ENCODE measurements around the gene NID2.

DNA sequence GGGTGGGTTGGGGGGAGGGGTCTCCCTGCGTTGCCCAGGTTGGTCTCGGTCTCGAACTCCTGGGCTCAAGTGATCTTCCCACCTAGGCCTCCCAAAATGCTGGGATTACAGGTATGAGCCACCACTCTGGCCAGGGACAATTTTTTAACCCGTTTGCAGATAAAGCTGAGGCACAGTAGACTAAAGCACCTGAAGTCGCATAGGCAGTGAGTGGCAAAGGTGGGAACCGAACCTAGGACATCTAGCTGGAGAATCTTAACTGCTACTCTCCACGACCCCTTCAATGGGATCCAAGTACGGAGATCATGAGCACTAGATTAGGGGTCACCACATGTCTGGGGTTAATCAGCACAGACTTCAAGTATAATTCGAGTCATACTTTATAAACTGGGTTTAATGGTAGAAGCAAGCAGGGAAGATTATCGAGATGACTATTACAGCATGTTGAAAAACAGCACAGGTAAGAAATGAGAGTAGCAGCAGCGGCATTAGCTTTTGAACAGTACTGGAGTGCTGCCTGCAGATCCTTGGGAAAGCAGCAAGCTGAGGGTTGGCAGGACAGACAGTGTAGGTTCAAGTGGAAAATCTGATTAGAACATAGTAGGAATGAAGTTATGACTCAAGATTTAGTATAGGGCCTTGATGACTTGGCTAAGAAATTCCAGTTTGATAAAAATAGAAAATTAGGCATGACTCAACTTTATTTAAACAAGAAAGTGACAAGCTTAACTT is 23.9 kb downstream of the NID2 start:
- no peak for TF ChIP-seq ETS2 (tag; IDR thresholded peaks at IDR 0.05; ENCODE audit: borderline replicate concordance, poor library complexity, severe bottlenecking)
- no peak for TF ChIP-seq RFX5 (IDR thresholded peaks at IDR 0.05; ENCODE audit: low read depth, low read length)
- TF ChIP-seq, protein P1, sequence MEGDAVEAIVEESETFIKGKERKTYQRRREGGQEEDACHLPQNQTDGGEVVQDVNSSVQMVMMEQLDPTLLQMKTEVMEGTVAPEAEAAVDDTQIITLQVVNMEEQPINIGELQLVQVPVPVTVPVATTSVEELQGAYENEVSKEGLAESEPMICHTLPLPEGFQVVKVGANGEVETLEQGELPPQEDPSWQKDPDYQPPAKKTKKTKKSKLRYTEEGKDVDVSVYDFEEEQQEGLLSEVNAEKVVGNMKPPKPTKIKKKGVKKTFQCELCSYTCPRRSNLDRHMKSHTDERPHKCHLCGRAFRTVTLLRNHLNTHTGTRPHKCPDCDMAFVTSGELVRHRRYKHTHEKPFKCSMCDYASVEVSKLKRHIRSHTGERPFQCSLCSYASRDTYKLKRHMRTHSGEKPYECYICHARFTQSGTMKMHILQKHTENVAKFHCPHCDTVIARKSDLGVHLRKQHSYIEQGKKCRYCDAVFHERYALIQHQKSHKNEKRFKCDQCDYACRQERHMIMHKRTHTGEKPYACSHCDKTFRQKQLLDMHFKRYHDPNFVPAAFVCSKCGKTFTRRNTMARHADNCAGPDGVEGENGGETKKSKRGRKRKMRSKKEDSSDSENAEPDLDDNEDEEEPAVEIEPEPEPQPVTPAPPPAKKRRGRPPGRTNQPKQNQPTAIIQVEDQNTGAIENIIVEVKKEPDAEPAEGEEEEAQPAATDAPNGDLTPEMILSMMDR (IDR thresholded peaks at IDR 0.05 in 2 of 3, conservative IDR thresholded peaks at IDR 0.05 in 1 of 3; ENCODE audit: insufficient read depth in 2 of 3, low read depth in 1 of 3, low read length in 3 of 3): no peak
- no peak for TF ChIP-seq TEAD4 (IDR thresholded peaks at IDR 0.05; ENCODE audit: low read length)
- no peak for TF ChIP-seq TEAD4 (CRISPR knock-in tag; IDR thresholded peaks at IDR 0.05; ENCODE audit: borderline replicate concordance)
- TF ChIP-seq GABPB2 (CRISPR knock-in tag; conservative IDR thresholded peaks at IDR 0.05): no peak
- TF ChIP-seq TRIM28 (IDR thresholded peaks at IDR 0.05): no peak
- TF ChIP-seq POLR2A (conservative IDR thresholded peaks at IDR 0.05): no peak
- no peak for TF ChIP-seq ELF4 (CRISPR knock-in tag; IDR thresholded peaks at IDR 0.05)
- TF ChIP-seq JUND (IDR thresholded peaks at IDR 0.05; ENCODE audit: borderline replicate concordance, low read depth, low read length): no peak
- no peak for TF ChIP-seq JUND (tag; IDR thresholded peaks at IDR 0.05; ENCODE audit: borderline replicate concordance, low read depth, low read length)

All from K562 (cell line).